SK-N-SH (cell line): ENCODE results near the gene PCYT2.

ENCODE experiments used
- CTCF ChIP-seq: fragments of 200-600 bp; sonication (generic); IDR thresholded peaks from 2 replicates; pipeline ENCODE4 v1.6.1; 2017; ENCODE audit warnings: antibody characterized with exemption, mild to moderate bottlenecking, moderate library complexity
- EP300 ChIP-seq, 2 experiments: IDR thresholded peaks; 2 replicates each; pipeline versions ENCODE4 v1.4.0 to v1.6.1; 2012; ENCODE audit warnings: borderline replicate concordance in 1 of 2, low read depth in 1 of 2, low read length in 1 of 2
- RCOR1 ChIP-seq: fragments of 150-350 bp; IDR thresholded peaks from 2 replicates; pipeline ENCODE4 v1.6.1; 2017; ENCODE audit warnings: antibody characterized with exemption, low read length
- TF ChIP-seq, protein P1 (sequence below): fragments of 150-350 bp; IDR thresholded peaks from 2 replicates; pipeline ENCODE4 v1.6.1; 2016; ENCODE audit warnings: mild to moderate bottlenecking, low read depth, low read length

- no peak for TF ChIP-seq CTCF
- no peak for TF ChIP-seq EP300 (IDR thresholded peaks at IDR 0.05; ENCODE audit: borderline replicate concordance in 1 of 2, low read depth in 1 of 2, low read length in 1 of 2)
- TF ChIP-seq, protein P1, sequence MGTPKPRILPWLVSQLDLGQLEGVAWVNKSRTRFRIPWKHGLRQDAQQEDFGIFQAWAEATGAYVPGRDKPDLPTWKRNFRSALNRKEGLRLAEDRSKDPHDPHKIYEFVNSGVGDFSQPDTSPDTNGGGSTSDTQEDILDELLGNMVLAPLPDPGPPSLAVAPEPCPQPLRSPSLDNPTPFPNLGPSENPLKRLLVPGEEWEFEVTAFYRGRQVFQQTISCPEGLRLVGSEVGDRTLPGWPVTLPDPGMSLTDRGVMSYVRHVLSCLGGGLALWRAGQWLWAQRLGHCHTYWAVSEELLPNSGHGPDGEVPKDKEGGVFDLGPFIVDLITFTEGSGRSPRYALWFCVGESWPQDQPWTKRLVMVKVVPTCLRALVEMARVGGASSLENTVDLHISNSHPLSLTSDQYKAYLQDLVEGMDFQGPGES, result no peak
- no peak for TF ChIP-seq RCOR1
Observed at GRCh38 chr17:81916234-81917001, 5.2 kb upstream of the PCYT2 start.
